DMS153 (cell line): ENCODE data around the gene GH2.
"Not testable (repeated sequence)": the region's sequence is repeated elsewhere in the genome, so short reads cannot be mapped to it uniquely, and the experiment has no call there.

ENCODE experiments used
- DNase-seq: peaks from one replicate; lab custom pipeline; 2025; lab: John Stamatoyannopoulos, UW

Gene GH2

GRCh38 chr17:63911041-63911635 is 29.4 kb upstream of the GH2 start, which contains the start of gene CSHL1:
Gene CSHL1, minus strand, starts transcription at chr17:63911258. Its CDS starts 62 bp downstream, at chr17:63911196.
- no peak for DNase-seq

GRCh38 chr17:63910096-63910495 is 28.4 kb upstream of the GH2 start:
- DNase-seq, result no peak

- DNase-seq, result not testable (repeated sequence)
These were observed 27.8 kb upstream of the GH2 start for GRCh38 chr17:63909586-63909985.

GRCh38 chr17:63907161-63907778 is 25.5 kb upstream of the GH2 start:
- not testable (repeated sequence) for DNase-seq

- not testable (repeated sequence) for DNase-seq
These were observed 23.1 kb upstream of the GH2 start for GRCh38 chr17:63904796-63905195.

GRCh38 chr17:63903787-63904201 is 22.1 kb upstream of the GH2 start:
- DNase-seq, result not testable (repeated sequence)

GRCh38 chr17:63901971-63902370 is 20.2 kb upstream of the GH2 start:
- DNase-seq, result not testable (repeated sequence)

GRCh38 chr17:63898899-63899798 is 17.4 kb upstream of the GH2 start:
- not testable (repeated sequence) for DNase-seq

- not testable (repeated sequence) for DNase-seq
These were observed 15.0 kb upstream of the GH2 start, which contains the start of gene CSH1 for GRCh38 chr17:63896524-63897354. Gene CSH1, minus strand, starts transcription at chr17:63896574. Its CDS starts 63 bp downstream, at chr17:63896511.

GRCh38 chr17:63894821-63895220 is 13.1 kb upstream of the GH2 start:
- not testable (repeated sequence) for DNase-seq

GRCh38 chr17:63894021-63894420 is 12.3 kb upstream of the GH2 start:
- not testable (repeated sequence) for DNase-seq

GRCh38 chr17:63892316-63893037 is 10.7 kb upstream of the GH2 start:
- DNase-seq, result not testable (repeated sequence)

- DNase-seq, result peak; percentile 1
These were observed 7.5 kb upstream of the GH2 start for GRCh38 chr17:63889026-63889848.

- not testable (repeated sequence) for DNase-seq
These were observed 3.4 kb upstream of the GH2 start for GRCh38 chr17:63885119-63885518.

GRCh38 chr17:63882626-63883126 is 932 bp upstream of the GH2 start:
- not testable (repeated sequence) for DNase-seq

GRCh38 chr17:63881337-63881736 is 407 bp downstream of the GH2 start:
- DNase-seq, result peak; percentile 16

GRCh38 chr17:63880706-63881105 is 1.0 kb downstream of the GH2 start:
- no peak for DNase-seq

GRCh38 chr17:63878413-63878812 is 3.3 kb downstream of the GH2 start:
- DNase-seq, result not testable (repeated sequence)

GRCh38 chr17:63874693-63875092 is 7.1 kb downstream of the GH2 start:
- DNase-seq, result not testable (repeated sequence)
